NCI-H146 (cell line): ENCODE data around the gene LRP4.
"Not testable (repeated sequence)": the region's sequence is repeated elsewhere in the genome, so short reads cannot be mapped to it uniquely, and the experiment has no call there.

Source experiments
- DNase-seq: peaks from one replicate; lab custom pipeline; 2025; lab: John Stamatoyannopoulos, UW

Gene LRP4

GRCh38 chr11:46927928-46928327 is 9.6 kb upstream of the LRP4 start:
- not testable (repeated sequence) for DNase-seq

- DNase-seq, result no peak
These were observed 2.4 kb upstream of the LRP4 start for GRCh38 chr11:46920755-46921154.

DNA sequence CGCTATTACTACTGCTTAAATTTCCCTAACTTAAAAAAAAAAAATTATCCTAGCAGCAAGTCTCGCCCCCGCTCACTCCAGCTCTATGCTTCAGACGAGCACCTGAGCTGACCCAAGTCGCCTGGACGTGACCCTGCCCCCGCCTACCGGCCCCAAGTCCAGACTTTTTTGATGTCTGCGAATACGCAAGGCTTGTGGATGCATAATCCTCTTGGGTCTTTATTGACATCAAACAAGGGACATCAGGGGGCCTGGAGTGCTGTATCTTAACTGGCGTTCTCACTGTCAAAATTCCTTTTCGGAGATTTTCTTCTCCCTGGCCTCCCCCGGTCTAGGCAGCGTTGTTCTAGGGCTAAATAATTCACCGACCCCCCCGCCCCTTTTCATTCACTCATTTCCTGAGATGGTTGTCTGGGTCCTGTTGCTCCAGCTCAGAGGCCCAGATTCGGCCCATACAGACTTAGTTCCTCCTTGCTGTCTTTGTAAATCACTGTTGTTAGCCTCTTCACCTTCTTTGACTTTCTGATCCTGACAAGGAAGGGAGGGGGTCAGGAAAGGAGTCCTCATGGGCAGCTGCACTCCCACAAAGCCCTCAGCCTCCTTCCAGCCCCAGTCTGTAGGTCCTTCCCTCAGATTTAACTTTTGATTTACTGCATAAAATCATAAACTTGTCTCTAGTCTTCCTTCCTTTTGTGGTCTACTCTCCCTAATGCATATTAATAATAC is 601 bp upstream of the LRP4 start:
- peak; percentile 48 for DNase-seq

- no peak for DNase-seq
These were observed 628 bp downstream of the LRP4 start for GRCh38 chr11:46917762-46918082.

DNA sequence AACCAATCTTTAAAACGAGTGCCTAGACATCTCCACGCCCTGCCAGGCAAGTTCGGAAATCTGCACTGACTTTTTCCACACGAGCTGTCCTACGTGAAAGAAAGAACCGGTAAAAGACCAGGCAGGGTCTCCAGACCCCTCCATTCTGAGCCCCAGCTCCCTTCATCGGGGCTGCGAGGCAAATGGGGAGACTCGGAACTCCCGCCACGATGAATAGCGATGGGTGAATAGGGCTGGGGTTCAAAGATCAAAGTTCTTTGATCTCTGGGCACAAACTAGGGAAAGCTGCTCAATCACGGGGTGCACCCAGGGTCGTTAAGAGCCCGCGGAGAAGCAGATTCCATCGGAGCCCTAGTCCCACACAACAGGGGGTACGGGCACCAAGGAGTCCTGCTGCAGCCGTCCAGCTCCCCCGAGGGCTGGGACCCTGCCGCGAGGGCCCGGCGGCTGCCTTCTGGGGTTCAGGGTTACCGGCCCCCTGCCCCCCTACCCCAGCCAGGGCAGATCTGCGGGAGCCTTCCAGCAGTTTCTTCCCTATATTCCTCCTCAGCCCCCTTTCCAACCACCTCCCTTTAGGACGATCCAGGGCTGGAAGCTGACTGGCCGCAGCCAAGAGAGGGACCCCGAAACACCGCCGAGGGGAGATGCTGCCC is 1.1 kb downstream of the LRP4 start:
- no peak for DNase-seq

GRCh38 chr11:46916286-46917108 is 1.9 kb downstream of the LRP4 start:
- DNase-seq, result peak; percentile 55

DNA sequence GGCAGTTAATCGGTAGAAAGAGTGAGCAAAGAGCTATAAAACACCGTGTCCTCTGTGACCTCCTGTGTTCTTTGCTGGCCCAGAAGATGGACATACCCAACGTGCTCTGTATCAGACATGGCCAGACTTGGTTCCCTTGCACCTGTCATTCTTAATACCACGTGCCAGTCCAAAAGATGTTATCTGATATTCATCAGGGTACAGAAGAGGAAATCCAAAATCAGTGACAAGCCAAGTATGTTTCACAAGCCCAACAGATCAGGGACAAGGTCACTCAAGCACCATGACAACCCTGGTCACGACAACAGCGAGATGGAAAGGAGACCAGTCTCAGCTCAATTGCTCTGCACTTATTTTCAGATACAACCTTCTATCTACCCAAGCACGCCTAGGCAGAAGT is 3.4 kb downstream of the LRP4 start:
- DNase-seq, result no peak

- no peak for DNase-seq
These were observed 4.0 kb downstream of the LRP4 start for GRCh38 chr11:46914363-46914762.

DNA sequence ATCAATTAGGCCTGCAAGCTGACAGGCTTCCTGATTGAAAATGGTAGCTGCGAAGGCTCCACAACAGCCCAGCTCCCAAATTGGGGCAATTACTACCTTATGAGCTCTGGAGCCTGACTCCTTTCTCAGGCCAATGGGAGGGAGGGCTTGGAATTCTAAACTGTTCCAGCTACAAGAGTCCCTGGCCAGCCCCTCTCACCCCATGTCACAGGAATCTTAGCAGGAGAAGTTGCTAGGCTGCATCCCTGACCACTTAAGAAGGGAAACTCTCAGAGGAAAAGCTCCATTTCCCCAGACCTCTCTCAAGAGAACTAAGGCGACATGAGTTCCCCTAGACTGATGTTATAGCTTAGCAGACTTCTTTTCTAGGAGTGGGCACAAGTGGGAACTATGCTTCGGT is 4.9 kb downstream of the LRP4 start:
- DNase-seq, result no peak

- peak; percentile 85 for DNase-seq
These were observed 5.7 kb downstream of the LRP4 start for GRCh38 chr11:46912526-46913150.

- DNase-seq, result no peak
These were observed 10.7 kb downstream of the LRP4 start for GRCh38 chr11:46907606-46908005.

DNA sequence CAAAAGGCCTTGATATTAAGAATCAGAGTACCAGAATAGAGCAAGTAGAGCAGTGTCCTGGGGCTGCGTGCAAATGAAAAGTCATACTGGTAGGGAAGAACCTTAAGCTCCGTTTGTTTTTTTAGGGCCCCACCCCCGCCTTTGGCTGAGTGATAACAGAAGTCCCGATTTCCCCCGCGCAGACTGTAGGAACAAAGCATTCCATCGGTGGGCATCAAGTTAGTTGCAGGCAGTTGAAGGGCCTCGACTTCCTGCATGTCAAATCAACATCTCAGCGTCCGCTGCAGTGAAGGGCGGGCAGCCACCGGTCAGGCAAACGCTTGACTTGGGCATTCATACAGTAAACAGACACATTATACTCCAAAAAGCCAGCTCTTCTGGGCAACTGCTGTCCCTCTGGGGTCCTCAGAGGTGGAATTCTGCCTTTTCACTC is 11.7 kb downstream of the LRP4 start:
- no peak for DNase-seq

GRCh38 chr11:46905806-46906205 is 12.5 kb downstream of the LRP4 start:
- no peak for DNase-seq

- DNase-seq, result peak; percentile 94
These were observed 14.5 kb downstream of the LRP4 start for GRCh38 chr11:46903846-46904245.

- no peak for DNase-seq
These were observed 15.7 kb downstream of the LRP4 start for GRCh38 chr11:46902694-46903093.

DNA sequence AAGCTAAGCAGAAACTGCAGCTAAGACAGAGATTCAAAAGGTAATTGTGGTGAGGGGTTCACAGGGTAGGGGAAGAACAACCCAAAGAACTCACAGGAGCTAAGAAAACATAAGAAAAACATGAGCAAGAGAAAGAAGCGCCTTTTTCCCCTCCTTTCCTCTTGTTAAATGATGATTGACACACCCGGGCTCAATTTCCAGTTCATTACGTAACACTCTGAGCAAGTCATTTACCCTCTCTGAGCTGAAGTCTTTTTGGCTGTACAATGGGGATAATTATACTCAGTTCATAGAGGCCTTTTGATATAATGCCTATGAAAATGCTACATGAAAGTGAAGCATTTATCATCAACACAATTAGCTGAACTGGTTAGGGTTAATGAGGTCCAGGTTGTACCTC is 17.2 kb downstream of the LRP4 start:
- DNase-seq, result no peak

- no peak for DNase-seq
These were observed 18.1 kb downstream of the LRP4 start for GRCh38 chr11:46900091-46900746.

GRCh38 chr11:46899501-46900025 is 18.8 kb downstream of the LRP4 start:
- no peak for DNase-seq

GRCh38 chr11:46898396-46899095 is 19.8 kb downstream of the LRP4 start:
- no peak for DNase-seq

- DNase-seq, result peak; percentile 47
These were observed 21.5 kb downstream of the LRP4 start for GRCh38 chr11:46896719-46897406.

- no peak for DNase-seq
These were observed 22.5 kb downstream of the LRP4 start for GRCh38 chr11:46895821-46896220.
